Hematopoietic multipotent progenitor cell treated with erythropoietin and hydrocortisone succinate and interleukin-3 and kit ligand, for 8 days (in vitro differentiated cells): Measurements from ENCODE around the gene MMRN2.
"Not testable (repeated sequence)": the region's sequence is repeated elsewhere in the genome, so short reads cannot be mapped to it uniquely, and the experiment has no call there.

Source experiments
- DNase-seq: peaks from one replicate; pipeline ENCODE4 v3.0.0-alpha.2; 2015

Gene MMRN2

DNA sequence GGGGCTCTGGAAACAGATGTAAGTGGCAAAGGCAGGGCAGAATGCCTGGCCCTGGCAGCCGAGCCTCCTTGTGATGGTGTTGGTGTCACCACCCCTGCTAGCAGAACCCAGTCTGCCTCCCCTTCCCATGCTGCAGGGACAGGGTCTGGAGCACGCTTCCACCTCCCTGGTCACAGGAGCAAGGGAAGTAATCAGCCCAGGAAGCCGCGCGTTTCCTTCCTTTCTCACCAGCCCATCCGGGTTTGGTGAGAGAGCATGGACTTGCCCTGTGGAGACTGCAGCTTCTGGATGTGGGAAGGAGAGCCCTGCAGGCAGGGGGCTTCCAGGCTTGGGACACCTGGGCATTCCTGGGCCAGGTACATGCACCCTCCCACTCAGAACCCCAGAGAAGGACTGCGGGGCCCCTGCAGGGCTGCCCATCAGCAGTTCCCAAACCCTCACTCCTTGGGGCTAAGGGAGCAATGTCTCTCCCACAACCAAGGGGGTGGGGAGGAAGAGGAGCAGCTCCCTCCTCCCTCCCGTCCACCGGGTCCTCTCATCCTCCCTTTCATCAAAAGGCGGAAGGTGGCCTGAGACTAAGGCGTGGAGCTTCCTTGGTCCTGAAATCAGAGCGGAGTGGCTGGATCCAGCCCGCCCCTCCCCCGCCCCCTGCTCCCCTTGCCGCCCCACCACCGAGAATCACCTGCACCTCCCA, 1.8 kb downstream of the MMRN2 start:
- no peak for DNase-seq

DNA sequence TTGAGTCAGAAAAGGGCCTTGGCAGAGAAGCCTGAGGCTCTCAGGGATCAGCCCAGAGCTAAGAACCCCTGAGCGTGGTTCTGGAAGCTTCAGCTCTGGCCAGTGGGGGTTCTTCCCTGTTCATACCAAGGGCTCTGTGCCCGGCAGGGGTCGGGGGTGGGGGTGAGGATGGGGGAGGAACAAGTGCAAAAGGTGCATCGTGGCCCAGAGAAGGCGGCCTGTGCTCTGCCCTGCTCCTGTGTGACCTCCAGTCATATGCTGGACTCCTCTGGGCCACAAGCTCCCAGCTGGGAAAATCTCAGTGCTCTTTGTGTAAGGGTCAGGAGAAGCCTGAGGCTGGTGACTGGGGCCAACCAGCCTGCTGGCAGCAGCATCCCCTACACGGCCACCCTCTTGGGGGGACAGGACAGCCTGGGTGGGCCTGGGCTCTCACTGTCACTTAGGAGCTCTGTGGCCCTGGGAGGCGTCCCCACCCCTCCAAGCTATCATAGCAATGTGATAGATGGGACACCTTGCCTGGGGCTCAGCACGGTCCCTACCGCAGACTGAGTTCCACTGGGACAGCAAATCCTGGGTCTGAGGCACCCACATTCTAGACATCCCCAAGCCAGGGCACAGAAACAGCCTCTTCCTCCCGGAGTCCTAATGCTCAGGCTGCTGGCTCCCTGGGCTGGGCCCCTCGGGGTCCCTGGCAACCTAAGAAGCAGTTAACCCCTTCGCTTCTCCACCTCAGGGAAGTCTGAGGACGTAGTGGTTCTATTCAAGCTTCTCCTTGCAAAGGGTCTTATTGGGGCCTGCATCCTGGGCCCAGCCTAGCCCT, 2.5 kb downstream of the MMRN2 start:
- DNase-seq, result no peak

DNA sequence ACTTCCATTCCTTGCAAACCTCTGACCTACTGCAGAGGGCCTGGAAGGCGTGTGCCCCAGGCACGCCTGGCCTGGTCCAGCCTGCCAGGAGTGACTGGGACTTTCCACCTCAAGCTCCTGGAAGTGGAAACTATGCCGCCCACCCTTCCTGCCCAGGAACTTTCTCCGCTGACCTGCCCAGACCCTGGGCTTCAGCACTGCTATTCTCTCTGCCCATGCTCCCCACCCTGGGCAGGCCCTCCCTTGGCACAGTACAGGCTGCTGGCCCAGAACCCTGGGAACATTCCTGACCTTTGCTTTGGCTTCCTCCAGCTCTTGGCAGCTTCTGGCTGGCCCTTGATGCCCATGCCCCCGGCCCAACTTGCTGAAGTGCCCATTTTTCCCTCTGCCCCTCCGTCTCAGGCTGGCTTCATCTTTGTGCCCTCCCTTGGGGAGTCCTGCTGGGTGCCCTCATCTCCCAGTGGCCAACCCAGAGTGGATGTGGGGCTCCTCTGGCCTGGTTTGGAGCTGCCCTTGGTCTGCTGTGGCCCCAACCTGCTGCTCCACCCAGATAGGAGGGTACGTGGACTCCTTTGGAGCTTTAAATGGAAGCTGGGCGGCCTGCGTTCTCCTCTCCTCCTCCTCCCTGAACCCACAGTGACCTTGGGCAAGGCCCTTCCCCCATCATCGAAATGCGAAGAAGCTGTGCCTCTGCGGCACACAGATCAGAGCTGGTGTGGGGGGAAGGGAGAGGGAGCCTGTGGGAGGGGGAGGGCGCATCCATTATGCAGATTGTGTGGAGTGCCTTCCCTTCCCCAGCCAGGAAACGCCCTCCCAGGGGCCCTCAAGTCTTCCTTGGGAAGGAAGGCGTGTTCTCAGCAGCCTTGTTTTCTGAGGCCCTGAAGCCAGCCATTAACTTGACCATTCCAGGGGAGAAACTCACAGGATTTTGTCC, 3.4 kb downstream of the MMRN2 start:
- DNase-seq, result no peak

DNA sequence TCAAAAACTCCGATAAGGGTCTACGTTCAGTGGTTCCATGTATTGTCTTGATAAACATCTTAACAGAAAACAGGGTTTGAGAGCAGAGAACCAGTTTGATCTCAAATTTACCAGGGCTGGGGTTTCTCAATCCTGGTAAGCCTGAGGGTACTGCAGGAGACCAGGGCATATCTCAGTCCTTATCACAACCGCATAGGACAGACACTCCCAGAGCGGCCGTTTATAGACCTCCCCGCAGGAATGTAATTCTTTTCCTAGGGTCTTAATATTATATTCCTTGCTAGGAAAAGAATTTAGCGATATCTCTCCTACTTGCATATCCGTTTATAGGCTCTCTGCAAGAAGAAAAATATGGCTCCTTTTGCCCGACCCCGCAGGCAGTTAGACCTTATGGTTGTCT, 4.7 kb downstream of the MMRN2 start:
- DNase-seq, result not testable (repeated sequence)

DNA sequence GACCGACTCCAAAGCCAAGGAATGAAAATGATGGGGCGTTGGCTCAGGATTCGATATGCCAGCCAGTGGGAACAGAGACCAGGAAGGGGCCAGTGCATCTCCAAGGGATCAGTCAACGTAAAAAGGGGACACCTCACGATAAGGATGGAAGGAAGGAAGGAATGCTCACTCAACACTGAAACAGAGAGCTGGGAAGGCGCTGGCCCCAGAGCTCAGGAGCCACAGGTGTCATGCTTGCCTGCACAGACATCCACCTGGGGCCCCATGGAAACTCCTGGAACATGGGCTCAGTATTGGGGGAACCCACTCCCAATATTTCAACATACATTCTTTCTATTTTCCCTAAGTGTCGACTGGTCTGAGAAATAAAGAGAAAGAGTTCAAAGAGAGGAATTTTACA, 5.3 kb downstream of the MMRN2 start:
- no peak for DNase-seq

DNA sequence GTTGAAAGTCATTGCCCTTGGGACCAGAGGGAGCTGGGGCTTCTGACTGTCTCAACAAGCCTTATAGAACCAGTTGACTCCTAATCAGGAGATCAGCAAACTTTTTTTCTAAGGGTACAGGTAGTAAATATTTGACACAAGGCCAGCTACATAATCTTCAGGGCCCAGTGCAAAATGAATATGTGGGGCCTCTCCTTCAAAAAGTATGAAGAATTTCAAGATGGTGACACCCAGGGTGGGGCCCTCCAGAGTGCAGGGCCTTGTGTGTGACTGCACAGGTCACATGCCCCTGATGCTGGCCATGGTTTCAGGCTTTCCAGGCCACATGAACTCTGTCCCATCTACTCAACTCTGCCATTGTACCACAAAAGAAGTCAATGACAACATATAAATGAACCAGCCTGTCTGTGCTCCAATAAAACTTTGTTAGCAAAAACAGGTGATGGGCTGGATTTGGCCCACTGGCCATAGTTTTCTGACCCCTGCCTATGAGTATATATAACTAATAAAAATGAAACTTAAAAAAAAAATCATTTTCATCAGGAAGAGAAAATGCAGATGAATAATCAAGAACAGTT, 6.1 kb downstream of the MMRN2 start:
- no peak for DNase-seq

DNA sequence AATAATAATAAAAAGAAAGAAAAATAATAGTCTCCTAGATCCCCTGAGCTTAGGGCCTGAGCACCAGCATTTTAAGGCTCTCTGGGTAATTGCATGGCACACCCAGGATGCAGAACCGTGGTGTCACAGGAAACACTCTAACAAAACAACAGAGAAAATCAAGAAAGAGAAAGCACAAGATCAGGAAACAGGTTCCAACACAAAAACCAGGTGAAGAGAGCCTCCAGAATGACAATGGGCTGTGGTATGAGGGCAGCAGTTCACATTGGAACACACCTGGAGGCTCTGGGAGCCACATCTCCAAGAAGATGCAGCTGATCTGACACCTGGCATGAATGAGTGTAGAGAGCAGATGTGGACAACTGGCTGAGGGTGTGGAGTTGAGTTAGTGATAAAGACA, 7.1 kb downstream of the MMRN2 start:
- no peak for DNase-seq

DNA sequence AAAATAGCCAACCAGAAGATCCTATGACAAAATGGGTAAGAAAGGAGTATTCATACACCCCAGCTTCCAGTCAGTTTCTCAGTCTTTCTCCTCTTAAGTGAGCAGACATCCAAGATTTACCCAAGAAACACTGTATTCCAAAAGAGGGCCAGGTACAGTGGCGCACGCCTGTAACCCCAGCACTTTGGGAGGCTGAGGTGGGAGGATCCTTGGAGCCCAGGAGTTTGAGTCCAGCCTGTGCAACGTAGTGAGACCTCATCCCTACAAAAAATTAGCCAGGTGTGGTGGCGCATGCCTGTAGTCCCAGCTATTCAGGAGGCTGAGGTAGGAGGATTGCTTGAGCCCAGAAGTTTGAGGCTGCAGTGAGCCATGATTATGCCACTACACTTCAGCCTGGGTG, 9.6 kb downstream of the MMRN2 start:
- DNase-seq, result not testable (repeated sequence)

DNA sequence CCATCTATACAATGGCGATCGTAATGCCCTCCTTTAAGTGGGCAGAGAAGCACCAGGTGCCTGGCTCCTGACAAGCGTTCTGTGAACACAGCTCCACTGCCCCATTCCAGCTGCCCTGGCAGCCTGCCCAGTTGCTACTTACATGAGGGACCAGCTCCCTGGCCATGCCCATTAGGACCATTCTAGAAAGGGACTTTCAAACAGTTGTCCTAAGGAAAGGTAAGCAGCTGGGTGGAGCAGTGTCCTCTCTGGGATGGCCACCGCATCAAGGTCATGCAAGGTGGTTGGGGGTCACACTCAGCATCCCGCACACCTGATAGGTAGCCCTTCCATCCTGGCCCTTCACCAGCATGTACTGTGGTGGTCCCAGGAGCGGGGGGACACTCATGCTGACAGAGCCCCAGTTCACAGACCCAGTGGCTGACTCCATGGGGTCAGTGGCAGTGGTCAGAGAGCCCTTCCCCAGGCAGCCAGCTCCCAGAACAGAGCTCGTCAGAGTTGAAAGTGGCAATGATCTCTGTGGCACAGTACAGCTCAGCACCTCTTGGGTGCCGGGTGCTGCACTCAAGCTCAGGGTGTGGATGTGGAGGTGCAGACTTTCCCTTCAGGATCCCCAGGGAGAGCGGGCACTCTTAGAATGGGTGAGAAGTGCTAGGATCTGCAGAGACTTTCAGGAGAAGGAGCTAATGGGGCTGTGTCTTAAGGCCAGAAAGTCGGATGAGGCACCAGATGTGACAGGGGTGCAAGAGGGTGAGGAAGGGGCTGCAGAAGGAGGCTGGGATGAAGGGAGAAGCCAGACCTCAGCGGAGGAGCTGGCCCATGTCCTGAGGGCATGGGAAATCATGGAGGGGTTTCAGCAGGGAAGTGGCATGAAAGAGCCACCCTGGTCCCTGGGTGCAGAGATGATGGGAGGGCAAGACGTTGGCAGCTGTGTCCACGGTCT, 10.9 kb downstream of the MMRN2 start:
- no peak for DNase-seq

DNA sequence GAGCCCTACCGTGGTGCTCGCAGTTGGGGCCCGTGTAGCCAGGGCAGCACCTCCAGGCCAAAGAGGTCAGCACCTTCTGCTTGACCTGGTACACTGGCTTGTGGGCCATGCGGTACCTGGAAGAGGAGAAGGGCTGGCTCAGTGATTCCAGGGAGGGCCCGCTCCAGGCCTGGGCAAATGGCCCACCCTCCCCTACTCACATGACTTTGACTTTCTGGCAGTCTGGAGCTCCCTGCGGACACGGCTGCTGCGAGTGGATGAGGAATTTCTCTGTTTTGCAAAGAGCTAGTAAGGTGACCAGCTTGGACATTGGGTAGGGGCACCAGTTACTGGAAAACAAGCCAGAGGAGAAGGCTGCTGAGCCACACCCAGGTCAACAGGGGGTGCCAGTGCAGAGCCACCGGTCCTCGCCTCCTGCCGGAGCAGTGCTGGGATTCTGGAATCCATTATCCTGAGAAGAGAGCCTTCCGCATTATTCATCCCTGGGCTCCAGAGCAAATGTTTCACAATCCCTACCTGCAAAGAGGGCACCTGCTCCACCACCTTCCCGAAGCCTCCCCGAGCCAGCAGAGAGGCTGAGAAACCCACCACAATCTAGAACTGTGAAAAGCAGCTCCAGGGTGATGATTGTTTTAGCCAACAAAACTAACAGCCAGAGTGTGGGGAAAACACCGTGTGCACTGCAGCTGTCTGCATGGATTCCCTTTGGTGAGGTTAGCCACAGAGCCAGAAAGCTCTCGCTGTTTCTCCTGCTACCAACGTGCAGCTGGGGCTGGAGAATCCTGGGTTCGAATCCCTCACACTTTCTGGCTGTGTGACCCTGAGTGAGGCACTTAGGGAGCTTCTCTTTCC, 11.8 kb downstream of the MMRN2 start:
- DNase-seq, result no peak

DNA sequence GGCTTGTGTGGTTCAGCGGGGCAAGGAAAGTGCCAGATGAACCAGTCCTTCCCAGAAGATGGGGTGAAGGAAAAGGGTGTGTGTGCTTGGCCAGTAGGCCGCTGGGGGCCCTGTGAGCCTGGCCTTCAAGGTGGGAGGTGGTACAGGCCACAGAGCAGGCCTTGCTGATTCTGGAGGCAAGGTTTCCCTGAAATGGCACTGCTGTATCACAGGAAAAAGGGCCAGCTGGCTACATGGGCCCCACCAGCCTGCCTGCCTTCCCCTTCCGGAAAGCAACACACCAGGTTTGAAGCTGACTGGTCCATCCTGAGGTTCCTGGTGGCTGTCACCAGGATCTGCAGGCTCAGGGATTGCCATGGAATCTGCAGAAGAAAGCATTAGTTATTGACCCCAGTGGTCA, 12.5 kb downstream of the MMRN2 start:
- DNase-seq, result no peak

DNA sequence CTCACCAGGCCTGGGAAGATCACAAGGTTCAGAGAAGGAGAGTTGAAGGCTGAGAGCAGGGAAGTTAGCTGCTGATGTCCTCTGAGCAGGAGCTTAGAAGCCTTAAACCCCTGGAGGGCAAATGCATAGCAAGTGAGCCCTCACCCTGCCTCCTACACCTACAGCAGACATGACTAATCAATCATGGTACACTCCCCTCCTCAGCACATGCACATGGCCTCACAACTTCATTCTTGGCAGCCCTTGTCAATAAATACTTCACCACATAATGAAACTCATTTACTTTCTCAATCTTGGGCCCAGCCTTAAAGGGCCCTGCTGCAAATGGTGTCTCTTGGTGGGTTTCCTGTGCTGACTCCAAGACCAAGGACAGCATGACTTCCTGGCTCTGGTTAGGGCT, 12.9 kb downstream of the MMRN2 start:
- no peak for DNase-seq

DNA sequence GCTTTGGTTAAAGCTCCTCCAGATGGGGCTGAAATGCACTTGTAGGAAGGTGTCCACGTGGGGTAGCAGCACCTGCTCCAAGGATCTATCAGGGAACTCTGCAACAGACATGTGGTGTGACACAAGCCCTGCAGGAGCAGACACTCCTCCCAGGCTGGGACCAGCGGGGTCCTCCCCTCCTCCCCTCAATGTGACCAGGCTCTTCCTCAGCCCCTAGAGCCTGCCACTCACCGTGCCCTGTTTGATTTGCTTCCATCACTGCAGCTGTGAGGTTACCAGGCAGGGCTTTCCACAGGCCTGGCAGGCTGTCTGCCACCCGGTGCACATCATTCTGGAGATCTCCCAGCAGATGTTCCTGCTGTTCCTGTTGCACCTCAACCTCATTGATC, 13.4 kb downstream of the MMRN2 start:
- no peak for DNase-seq

DNA sequence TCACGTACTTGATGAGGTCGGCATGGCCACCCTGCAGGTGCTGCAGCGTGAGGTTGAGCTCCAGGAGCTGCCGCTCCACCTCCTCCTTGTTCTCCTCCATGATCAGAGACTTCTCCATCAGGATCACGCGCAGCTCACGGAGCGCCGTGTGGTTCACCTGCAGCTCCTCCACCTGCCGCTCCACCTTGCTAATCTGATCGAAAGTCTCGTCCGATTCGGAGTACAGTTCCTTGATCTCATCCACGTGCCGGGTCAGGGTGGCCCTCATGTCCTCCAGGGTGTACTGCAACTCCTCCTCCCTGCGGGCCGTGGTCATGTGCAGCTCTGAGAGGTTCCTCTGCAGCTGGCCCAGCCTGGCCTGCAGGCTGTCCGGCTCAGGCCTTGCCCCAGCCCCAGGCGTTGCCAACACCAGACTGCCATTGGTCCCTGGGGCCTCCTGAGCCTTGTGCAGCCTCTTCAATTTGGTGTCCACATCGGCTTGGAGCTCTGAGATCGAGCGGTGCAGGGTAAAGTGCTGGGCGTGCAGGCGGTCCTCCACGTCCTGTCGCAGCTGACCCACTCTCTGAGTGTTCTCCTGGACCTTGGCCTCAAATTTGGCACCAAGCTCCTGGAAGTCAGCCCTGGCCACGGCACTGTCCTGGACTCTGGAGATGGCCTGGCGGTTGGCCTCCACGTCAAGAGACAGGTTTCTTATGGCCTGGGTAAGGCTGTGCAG, 13.9 kb downstream of the MMRN2 start:
- no peak for DNase-seq

DNA sequence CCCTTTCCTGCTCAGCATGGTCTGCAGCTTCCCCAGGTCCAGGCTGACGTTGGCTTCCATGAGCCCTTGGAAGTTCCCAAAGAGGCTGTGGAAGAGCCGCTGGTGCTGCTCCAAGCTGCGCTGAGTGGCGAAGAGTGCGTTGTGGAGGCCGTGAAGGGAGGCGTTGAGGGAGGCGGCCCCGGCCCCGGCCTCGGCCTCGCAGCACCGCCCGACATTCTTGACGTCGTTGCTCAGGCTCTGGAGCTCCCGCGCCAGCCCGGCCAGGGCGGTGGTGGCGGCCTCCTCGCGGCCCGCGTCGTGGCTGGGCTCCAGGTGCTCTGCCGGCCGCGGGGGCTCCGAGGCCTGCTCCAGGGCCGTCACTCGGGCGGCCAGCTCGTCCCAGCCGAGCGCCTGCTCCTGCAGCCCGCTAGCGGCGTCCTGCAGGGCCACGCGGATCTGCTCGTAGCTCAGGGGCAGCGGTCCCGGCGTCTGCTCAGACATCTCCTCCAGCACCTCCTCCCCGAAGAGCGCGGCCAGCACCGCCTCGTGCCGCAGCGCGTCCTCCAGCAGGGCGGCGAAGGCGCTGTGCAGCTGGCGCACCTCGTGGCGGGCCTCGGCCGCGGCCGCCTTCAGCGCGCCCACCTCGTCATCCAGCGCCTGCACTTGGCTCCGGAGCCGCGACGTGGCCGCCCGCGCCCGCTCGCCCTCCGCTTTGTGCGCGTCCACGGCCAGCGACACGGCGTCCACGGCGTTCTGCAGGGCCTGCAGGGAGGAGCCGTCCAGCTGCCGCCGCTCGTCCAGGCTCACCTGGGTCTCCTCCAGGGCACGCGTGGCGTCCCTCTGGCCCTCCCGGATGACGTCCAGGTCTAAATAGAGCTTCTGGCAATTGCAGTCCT, 14.7 kb downstream of the MMRN2 start:
- no peak for DNase-seq

DNA sequence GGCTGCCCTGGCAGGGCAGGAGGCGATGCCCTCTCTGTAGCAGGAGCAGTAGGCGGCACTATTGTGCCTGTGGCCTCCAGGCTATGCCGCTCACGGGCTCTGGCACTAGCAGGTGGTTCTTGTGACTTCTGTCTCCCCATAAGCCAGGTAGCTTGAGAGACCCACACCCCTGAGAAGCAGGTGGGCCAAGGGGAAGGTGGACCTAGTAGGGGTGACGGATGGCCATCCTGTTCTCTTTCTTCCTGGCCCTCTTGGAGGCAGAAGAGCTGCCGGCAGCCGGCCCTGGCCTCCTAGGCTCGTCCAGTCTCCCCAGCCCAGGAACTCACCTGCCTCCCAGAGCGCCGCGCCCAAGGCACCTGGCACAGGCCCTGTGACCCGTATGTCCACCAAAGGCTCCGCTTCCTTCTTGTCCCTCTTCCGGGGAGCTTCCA, 15.4 kb downstream of the MMRN2 start:
- DNase-seq, result no peak

DNA sequence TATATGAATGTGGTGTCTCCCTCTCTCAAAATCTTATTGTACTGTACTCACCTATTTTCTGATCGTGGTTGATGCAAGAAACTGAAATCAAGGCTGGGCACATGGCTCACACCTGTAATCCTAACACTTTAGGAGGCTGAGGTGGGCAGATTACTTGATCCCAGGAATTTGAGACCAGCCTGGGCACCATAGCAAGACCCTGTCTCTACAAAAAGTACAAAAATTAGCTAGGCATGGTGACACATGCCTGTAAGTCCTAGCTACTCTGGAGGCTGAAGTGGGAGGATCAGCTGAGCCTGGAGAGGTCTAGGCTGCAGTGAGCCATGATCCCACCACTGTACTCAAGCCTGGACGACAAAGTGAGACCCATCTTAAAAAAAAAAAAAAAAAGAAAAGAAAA, 16.0 kb downstream of the MMRN2 start:
- DNase-seq, result no peak

DNA sequence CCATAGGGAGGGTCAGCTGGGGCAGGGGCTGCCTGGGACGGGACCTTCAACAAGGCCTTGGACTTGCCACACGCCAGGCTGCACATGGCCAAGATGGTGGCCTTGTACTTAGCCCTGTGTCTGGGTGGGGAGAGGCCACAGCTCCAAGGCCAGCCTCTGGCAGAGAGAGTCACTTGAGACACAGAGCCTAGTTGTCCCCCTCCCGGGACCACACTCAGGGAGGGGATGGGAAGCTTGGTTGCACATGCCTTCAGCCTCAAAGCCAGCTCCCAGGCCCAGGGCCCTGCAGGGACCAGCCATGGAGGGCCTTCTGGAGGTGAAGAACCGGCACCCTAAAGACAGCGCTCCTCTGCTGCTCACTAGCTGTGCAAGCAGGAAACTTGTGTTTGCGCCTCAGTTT, 16.7 kb downstream of the MMRN2 start:
- no peak for DNase-seq

DNA sequence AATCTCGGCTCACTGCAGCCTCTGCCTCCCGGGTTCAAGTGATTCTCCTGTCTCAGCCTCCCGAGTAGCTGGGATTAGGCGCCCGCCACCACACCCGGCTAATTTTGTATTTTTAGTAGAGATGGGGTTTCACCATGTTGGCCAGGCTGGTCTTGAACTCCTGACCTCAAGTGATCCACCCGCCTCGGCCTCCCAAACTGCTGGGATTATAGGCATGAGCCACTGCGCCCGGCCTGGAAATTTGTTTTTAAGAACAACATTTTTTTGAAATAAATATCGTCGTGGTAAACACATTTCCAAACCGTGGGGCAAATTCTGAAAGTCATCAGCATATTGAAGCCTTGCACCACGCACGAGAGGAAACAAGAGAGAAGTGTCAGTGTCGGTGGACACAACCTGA, 17.3 kb downstream of the MMRN2 start:
- DNase-seq, result not testable (repeated sequence)
